Neural progenitor cell (in vitro differentiated cells): ENCODE results near the gene SAMD13.

Experiments used
- CTCF ChIP-seq: fragments of 200-600 bp; sonication (generic); IDR thresholded peaks from 2 replicates; pipeline ENCODE4 v1.5.1; 2017; ENCODE audit warnings: antibody characterized with exemption, mild to moderate bottlenecking
- EZH2 ChIP-seq: fragments of 200-600 bp; sonication (generic); IDR thresholded peaks from 2 replicates; pipeline ENCODE4 v1.6.1; 2017; ENCODE audit warnings: antibody characterized with exemption, mild to moderate bottlenecking, moderate library complexity
- EZH2phosphoT487 ChIP-seq: fragments of 200-600 bp; sonication (generic); IDR thresholded peaks from 2 replicates; pipeline ENCODE4 v1.6.1; 2017; ENCODE audit warnings: antibody characterized with exemption

DNA sequence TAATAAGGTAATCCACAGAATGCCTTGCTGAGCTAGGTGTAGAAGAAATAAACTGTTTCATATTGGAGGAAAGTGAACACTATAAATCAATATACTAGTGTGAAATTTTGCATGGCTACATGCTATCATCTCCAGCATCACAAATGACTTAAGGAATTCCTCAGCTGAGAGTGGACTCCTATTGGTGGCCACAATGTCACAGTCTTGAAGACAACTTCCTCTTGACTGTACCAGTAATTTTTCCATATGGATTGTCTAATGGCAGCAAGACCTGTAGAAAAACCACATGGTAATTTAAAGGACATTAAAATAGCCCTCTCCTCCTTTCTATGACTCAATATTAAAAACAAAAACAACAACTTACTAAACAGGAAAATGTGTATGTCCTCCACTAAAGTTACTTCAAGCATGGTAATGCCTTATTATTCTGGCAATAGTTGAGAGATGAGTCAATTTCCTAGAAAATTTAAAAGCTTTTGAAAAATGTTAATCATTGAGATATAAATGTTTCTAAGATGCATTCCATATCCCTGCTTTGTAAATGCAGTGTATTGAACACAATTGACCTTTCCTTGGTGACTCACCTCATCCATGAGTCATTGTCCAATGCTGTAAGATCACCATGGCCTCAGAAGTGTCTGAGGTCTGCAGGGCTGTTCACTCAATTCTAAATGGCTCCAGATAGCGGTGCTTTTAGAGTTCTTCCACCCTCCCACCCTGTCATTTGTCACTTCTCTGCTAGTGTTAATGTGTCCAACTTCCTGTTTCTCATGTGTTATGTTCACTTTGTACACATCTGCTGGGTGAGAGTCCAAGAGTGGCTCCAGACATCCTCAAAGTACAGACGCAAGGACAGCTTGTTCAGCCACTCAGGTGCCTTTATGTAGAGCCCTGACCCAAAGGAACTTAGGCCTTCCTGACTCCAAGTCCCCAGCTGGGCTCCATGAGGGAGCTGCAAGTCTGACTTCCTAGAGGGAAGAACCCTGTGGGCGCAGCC is 64.0 kb downstream of the SAMD13 start:
- TF ChIP-seq CTCF (no peak), EZH2phosphoT487 (no peak), EZH2 (no peak)
